GM19455 (cell line): Measurements from ENCODE around the gene NT5C1A.

Source experiments
- ATAC-seq: cut with Tn5 transposase; IDR thresholded peaks from one replicate; pipeline ENCODE4 v1.9.1; 2021; ENCODE audit not compliant: unreplicated experiment

Gene NT5C1A

DNA sequence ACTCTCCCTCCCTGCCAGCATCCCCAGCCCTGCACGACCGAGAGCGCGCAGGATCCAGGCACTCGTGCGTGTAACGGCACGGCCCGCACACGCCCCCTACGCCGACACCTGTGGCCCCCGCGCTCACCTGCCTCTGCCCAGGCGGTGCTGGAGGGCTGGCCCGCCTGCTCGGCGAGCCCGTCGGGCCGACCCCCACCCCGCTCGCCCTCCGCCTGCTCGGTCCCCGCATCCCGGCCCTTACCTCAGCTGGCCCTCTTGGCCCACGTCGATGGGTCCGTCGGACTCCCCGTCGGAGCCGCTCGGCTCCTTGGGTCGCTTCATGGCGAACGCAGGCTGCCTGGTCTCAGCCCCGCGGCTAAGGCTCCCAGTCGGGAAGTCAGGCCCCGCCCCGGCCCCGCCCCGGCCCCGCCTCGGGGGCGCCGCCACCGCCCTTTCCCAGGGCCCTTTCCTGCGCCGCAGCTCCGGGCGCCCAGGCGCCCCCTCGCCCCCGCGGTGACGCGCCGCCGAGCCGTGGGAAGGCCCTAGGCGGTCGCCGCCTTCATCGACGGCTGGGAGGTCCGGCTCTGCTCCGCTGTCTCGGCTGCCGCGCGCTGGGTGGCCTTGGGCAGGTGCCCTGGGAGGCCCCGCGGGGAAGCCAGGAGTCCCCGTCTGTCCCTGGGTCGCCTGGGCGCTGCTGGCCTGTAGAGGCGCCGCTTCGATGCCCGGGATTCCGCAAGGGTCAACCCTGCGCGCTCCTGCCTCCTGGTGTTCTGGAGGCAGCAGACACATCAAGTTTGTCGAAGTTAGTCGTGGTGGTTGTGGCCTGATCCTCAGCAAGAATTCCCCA is 32.4 kb downstream of the NT5C1A start, which contains the start of gene HEYL:
HEYL (minus strand) TSS at position 339 of the 826 bp plus-strand sequence; CDS start at position 321, 18 bp downstream.
- ATAC-seq = no peak

DNA sequence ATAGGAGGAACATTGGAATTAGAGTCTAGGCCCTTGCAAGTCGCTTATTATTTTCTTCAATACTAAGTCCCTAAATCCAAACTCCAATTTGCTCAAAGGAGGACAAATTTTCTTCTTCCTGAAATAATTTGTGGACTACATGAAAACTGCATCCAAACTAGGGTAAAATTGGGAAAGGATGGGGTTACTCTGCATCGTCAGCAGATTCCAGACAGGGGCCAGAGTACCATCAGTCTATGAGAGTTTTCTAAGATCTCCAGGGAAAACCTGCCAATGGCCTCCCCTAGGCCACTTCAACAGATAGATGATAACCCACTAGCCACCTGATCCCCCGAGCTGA is 33.0 kb downstream of the NT5C1A start:
- ATAC-seq = no peak

- no peak for ATAC-seq
Measured at GRCh38 chr1:39637361-39637760, 34.5 kb downstream of the NT5C1A start.

- no peak for ATAC-seq
Measured at GRCh38 chr1:39635871-39636210, 36.1 kb downstream of the NT5C1A start.

GRCh38 chr1:39635205-39635870 is 36.6 kb downstream of the NT5C1A start:
- no peak for ATAC-seq

- no peak for ATAC-seq
Measured at GRCh38 chr1:39633422-39633821, 38.5 kb downstream of the NT5C1A start.

DNA sequence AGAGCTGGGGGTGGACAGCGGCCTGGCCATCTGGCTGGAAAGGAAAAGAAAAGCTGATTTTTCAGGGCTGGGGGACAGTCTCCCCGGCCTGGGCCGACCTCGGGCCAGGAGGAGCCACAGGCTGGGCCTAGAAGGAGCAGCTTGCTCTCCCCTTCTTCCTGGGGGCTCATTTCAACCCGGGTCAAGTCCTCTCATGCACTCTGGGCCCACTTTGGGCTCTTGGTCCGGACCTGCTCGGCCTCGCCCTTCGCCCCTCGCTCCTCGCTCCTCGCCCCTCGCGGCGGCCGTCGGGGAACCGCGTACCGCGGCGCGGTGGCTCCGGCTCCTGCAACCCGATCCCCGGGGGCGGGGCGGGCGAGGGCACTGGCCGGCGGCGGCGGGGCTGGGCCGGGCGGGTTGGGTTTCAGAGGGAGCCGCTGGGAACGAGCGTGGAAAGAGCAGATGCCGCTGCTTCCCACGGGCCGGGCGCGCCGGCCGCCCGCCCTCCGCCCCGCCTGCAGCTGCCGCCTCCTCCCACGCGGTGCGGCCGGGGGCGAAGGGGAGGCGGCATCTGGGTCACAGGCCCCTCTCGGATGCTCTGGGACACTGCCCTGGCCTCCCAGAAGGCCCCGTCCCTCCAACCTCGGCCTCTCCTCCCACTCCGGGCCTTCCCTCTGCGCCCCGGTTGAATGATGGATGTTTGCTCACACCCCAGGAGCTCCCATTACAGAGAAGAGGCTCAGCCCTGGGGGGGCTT is 39.1 kb downstream of the NT5C1A start:
- ATAC-seq = no peak

GRCh38 chr1:39632323-39632681 is 39.6 kb downstream of the NT5C1A start:
- no peak for ATAC-seq

DNA sequence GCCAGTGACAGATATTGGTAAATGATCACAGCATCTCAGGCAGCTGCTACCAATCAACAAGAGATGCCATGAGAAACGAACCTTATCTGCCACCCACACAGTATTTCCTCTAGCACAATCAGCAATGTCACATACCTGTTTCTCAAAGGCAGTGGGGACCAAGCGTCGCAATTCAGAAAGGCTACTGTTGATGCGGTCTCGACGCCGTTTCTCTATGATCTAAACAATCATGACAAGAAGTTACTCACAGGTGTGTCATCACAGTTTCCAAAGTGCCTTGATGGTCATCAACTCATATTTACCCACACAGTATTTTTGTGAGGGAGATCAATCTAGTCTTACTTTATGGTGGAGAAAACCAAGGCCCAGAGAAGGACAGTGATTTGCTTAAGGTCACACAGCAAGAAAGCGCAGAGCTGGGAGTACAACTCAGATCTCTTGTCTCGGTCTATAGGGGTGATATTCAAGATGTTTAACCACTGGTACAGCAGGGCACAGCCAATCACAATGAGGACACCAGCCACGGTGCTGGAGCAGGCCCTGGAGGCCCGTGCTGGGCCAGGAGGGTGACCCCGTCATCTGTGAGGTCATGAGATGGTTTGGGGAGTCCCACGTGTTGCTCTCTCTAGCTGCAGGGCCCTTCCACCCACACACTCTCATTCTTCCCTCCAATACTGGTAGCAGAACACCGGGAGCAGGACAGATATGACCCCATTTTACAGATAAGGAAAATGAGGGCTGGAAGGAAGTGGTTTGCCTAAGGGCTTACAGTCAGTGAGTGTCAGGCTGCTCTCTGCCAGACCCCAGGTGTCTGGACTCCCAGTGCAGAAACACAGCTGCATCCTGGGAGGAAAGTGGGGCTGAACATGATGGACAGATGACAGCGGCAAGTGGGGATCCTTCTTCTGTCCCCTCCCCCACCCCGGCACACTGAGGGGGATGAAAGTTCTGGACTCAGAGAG is 40.3 kb downstream of the NT5C1A start:
- no peak for ATAC-seq

DNA sequence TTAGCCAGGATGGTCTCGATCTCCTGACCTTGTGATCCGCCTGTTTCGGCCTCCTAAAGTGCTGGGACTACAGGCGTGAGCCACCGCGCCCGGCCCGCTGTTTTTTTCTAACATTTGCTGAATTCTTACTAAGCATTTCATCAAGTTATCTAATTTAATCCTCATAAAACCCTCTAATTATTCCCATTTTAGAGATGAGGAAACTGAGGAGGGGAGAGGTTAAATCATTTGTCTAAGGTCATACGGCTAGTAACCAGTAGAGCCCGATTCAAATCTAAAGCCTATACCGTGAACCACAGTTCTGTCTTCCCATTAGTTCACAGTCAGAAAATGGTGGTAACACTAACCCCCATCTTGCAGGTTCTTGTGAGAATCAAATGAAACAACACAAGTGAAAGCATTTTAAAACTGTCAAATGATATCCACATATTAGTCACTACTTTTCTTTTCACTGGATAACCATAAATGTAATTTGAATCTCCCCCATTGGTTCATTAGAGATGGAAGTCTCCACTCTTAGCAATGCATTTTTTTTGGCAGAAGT is 43.0 kb downstream of the NT5C1A start:
- ATAC-seq = no peak

DNA sequence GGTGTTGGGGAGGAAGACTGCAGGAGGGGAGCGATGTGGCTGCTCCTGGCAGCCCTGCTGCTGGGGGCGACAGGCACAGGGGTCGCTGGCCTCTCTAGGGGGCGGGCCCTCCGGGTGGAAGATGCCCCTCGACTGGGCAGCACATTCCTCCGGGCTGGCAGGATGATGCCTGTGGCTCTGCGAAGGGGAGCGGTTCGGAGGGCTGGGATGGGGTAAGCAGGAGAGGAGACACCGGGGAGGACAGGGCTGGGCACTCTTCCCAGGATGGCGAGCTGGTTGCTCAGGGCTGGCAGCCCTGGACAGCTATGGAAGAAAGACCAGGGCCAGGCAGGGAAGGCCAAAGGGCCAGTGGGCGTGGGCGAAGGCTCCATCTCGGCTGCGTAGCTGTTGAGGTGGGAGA is 45.3 kb downstream of the NT5C1A start:
- no peak for ATAC-seq

- no peak for ATAC-seq
Measured at GRCh38 chr1:39625462-39626273, 46.2 kb downstream of the NT5C1A start.

DNA sequence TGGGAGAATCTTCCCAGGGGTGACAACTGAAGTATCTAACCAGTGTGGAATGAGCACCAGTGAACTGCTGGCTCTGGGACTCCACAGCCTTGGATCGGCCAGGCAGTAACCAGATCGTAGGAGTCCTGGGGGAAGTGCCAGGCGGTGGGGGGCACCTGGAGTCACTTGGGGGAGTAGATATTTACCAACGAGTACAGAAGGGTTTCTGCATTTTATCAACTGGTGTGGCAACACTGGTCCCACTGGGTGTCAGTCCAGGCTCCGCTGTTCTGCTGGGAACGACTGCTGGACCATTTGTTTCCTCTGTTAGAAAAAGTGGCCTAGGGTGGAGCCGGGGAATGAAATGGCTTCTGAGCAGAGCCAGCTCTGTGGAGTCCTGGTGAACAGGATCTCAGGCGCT is 46.9 kb downstream of the NT5C1A start:
- no peak for ATAC-seq

- no peak for ATAC-seq
Measured at GRCh38 chr1:39623053-39623452, 48.9 kb downstream of the NT5C1A start.

DNA sequence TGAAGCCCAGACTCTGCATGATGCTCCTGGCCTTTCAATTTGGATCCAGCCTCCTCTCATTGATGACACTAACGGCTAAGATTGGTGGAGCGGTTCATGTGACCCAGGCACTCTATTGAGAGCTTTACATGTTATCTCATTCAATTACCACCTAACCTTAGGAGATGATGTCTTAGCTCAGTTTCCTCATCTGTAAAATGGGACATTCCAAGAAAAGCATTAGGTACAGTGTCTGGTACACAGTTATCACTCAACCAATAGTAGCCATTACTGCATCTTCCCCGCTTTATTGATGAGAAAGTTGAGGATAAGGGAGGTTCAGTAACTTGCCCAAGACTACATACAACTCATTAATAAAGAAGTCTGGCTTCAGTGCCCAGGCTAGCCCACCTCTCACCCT is 49.5 kb downstream of the NT5C1A start:
- ATAC-seq = no peak

DNA sequence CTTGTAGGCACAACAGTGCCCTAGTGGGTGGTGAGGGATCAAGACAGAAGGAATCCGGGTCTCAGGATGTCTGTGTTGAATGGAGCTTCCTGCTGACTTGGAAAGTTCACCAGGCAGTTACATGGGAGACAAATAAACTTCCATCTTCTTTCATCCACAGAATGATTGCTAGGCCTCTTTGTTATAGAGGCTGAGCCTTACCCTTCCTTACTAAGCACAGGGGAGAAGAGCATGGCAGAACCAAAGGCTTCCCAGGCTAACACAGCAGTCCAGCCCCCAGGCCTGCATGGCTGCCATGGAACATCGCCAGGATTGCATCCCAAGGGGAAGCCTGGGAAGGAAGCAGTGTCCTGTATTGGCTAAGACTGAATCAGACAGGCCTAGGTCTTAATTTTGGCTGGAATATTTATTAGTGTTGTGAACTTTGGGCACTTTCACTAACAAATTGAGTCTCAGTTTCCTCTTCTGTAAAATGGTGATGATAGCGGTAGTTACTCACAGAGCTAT is 51.2 kb downstream of the NT5C1A start:
- no peak for ATAC-seq

DNA sequence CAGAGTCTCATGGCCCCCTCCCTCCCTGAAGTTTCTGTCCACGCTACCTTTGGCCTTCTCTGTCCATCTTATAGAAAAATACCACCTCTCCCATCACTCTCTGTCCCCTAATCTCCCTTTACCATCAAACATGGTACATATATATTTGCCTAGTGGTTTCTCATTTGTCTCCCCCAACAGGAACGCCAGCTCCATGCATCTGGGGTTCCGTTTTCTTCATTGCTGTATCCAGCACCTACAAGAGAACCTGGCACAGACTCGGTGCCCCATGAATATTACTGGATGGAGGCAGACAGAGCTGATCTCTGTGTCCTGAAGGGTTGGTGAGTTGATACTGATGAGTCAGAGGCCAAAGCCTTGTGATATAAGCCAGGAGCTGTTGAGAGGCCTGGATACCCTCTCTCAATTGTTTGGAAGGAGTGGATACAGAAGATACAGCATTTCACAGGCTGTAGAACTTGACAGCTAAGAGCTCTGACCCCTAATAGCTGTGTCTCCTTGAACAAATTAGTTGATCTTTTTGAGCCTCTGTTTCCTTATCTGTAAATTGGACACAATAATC is 54.3 kb downstream of the NT5C1A start:
- ATAC-seq = no peak

DNA sequence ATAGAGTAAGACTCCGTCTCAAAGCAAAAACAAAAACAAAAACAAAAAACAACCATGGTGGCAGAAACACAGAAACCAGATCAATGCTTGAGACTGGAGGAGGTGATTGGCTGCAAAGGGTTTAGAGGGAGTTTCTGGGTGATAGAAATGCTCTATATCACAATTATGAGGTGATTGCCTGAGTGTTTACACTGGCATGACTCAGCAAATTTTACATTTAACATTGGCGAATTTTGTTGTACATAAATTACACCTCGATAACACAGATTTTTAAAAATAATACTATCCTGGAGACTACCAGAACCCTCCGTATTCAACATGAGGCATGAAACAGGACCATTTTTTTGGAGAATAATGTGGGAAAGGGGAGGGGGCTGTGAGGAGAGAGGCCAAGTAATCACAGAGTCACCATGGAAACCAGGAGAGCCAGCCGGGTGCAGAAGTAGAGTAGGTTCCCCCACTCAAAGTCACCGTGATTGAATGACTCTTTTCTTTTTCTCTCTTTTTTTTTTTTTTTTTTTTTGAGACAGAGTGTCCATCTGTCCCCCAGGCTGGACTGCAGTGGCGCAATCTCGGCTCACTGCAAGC is 56.7 kb downstream of the NT5C1A start:
- no peak for ATAC-seq

DNA sequence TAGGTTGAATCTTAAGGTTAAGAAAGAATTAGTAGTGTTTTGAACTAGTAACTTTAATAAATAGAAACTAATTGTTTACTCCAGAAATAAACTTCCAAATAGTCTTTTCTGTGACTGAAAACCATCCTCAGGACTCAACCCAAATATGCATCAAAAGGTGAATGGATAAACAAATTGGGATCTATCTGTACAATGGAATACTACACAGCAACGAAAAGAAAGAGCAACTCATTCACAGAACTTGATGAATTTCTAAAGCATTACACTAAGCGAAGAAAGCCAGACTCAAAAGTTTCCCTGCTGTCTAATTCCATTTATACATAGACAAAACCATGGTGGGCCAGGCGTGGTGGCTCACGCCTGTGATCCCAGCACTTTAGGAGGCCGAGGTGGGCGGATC is 57.4 kb downstream of the NT5C1A start:
- ATAC-seq = no peak
